Spleen (tissue), 11 donors: Measurements from ENCODE around the gene RRBP1. TPM values are rescaled to one million over a fixed set of nuclear protein-coding genes. Genes with fewer than 3 reads are reported as not detected.

Experiments
- DNase-seq: peaks from one replicate; pipeline ENCODE4 v3.0.0-alpha.2; 2020
- H3K27ac ChIP-seq, 8 donors: fragments of 200-600 bp; sonication (generic) in 7 of 8; 1 replicate in 4 of 8; 2 replicates in 4 of 8; pipeline versions ENCODE4 v1.5.0 to v1.8.0; 2016 to 2021; ENCODE audit warnings: inconsistent platforms in 4 of 8, mild to moderate bottlenecking in 4 of 8, moderate library complexity in 1 of 8
- H3K27me3 ChIP-seq, 7 donors: fragments of 200-600 bp; sonication (generic) in 6 of 7; replicated peaks in 1 of 7; 1 replicate in 4 of 7; 2 replicates in 3 of 7; pipeline versions ENCODE4 v1.5.0 to v1.8.0; 2016 to 2021; ENCODE audit warnings: inconsistent platforms in 3 of 7, mild to moderate bottlenecking in 1 of 7
- H3K36me3 ChIP-seq, 6 donors: fragments of 200-600 bp; sonication (generic) in 5 of 6; 1 replicate in 4 of 6; 2 replicates in 2 of 6; pipeline versions ENCODE4 v1.5.0 to v1.8.0; 2016 to 2021; ENCODE audit warnings: inconsistent platforms in 2 of 6
- H3K4me1 ChIP-seq, 6 donors: fragments of 200-600 bp; sonication (generic) in 5 of 6; 1 replicate in 3 of 6; 2 replicates in 3 of 6; pipeline versions ENCODE4 v1.5.0 to v1.8.0; 2016 to 2021; ENCODE audit warnings: inconsistent platforms in 3 of 6
- H3K4me3 ChIP-seq, 8 donors: fragments of 200-600 bp; sonication (generic) in 7 of 8; 1 replicate in 4 of 8; 2 replicates in 4 of 8; pipeline versions ENCODE4 v1.5.0 to v1.8.0; 2016 to 2021; ENCODE audit warnings: inconsistent platforms in 4 of 8, mild to moderate bottlenecking in 4 of 8, moderate library complexity in 2 of 8
- H3K9me3 ChIP-seq, 8 donors: fragments of 200-600 bp; sonication (generic) in 7 of 8; 1 replicate in 4 of 8; 2 replicates in 4 of 8; pipeline versions ENCODE4 v1.5.0 to v1.8.0; 2016 to 2021; ENCODE audit warnings: inconsistent platforms in 4 of 8
- CTCF ChIP-seq, 11 experiments: fragments of 200-600 bp in 7 of 11; fragments of 450-650 bp in 4 of 11; sonication (generic) in 4 of 11; IDR thresholded peaks in 8 of 11; conservative IDR thresholded peaks in 3 of 11; 1 replicate in 7 of 11; 2 replicates in 4 of 11; pipeline versions ENCODE4 v1.4.0 to v1.8.0; 2016 to 2021; ENCODE audit warnings: antibody characterized with exemption in 11 of 11, inconsistent platforms in 4 of 11, mild to moderate bottlenecking in 1 of 11
- POLR2A ChIP-seq, 3 donors: fragments of 450-650 bp; IDR thresholded peaks; one replicate each; pipeline ENCODE4 v1.5.1; 2017; ENCODE audit warnings: antibody characterized with exemption in 3 of 3, mild to moderate bottlenecking in 1 of 3
- POLR2AphosphoS5 ChIP-seq, 3 donors: sonication (generic); formaldehyde crosslinking; IDR thresholded peaks; one replicate each; pipeline ENCODE4 v1.5.1; 2017; ENCODE audit warnings: antibody characterized with exemption in 3 of 3
- WGBS, 5 donors: extraction: QIAGEN DNeasy Blood & Tissue Kit in 3 of 5; methylation state at CpG; one replicate each; pipeline versions ENCODE4 v1.1.5 to v1.1.7; 2013 to 2018; 5-methylcytosine and 5-hydroxymethylcytosine counted together
- intact Hi-C: fragments of 100-400 bp; cut with DNase I; formaldehyde crosslinking; loops from one replicate; pipeline ENCODE4 v1.15.0; 2023; ENCODE audit warnings: low total_unique reads
- polyA plus RNA-seq, 3 donors: library from polyadenylated mRNA; stranded (reverse); fragments of 200-250 nt; gene quantifications; one replicate each; pipeline ENCODE4 v1.2.1, GENCODE V29; 2013
- total RNA-seq, 7 donors: library from RNA; depleted of rRNA in 3 of 7; stranded (reverse); fragments of >200 nt in 3 of 7; fragmentation: NEBNext Ultra II Directional in 4 of 7; extraction: Animal tissue kit (Norgen Biotek cat#: 25700) in 4 of 7; gene quantifications; one replicate each; pipeline versions ENCODE4 v1.1.0 to v1.2.1, GENCODE V29; 2016 to 2021
- donor health status: healthy with polysubstance abuse.
- donor health status: DM: no; HTN: no; CAD: no; lungs with moderate emphysema.
- donor health status: DM: no; HTN: no; CAD: no.
- donor health status: Bipolar disorder and iron deficiency.
- donor health status: healthy.
- donor health status: DM: no; HTN: no; CAD: no.
- donor health status: DM: yes; HTN: yes; CAD: no.

Gene RRBP1
- total and polyA plus RNA-seq, 10 donors, result 17.0 to 164 (median 114) TPM

GRCh38 chr20:17570347-17571152 lies 111.5 kb downstream of the RRBP1 start:
- 1 to 5% (median 2%) methylated on average over 13 to 43 of the region's 43 CpGs for WGBS, 5 donors
- intact Hi-C loops, result no loop called here

GRCh38 chr20:17569616-17570346 lies 112.3 kb downstream of the RRBP1 start, which contains the start of gene DSTN:
TSS of gene DSTN (plus strand) at chr20:17570075. CDS start at chr20:17570209, 134 bp downstream.
- Histone ChIP-seq H3K27me3 (peaks cover 0 to 15% (median 0%) of the 10 kb centered on the region in 7 donors), H3K4me1 (peaks cover 8 to 59% (median 28%) of the 10 kb centered on the region in 6 donors), H3K4me3 (peak within 1 kb of the TSS; percentile 86 to 100 (median 97)), H3K27ac (peak within 1 kb of the TSS; percentile 64 to 97 (median 94)), H3K36me3 (no peaks in the 10 kb centered on the region), H3K9me3 (peaks cover 0 to 7% (median 0%) of the 10 kb centered on the region in 8 donors)
- intact Hi-C loops, result no loop called here
- TF ChIP-seq POLR2AphosphoS5 (IDR thresholded peaks at IDR 0.05) (peak; percentile 93 to 97 (median 96)), CTCF (IDR thresholded peaks at IDR 0.05 in 8 of 11, conservative IDR thresholded peaks at IDR 0.05 in 3 of 11) (no peak), POLR2A (IDR thresholded peaks at IDR 0.05) (peak in 1 of 3 donors; percentile 77)
- 1 to 3% (median 1%) methylated on average over 11 to 70 of the region's 70 CpGs for WGBS, 5 donors
- peak; percentile 98 for DNase-seq

More at GRCh38 chr20:17570347-17571152, 111.5 kb downstream of the RRBP1 start:
- H3K4me1 ChIP-seq, result peaks cover 8 to 59% (median 28%) of the 10 kb centered on the region in 6 donors
- no peaks in the 10 kb centered on the region for H3K36me3 ChIP-seq
- peaks cover 0 to 7% (median 0%) of the 10 kb centered on the region in 8 donors for H3K9me3 ChIP-seq
- no peak for DNase-seq
- TF ChIP-seq POLR2AphosphoS5 (IDR thresholded peaks at IDR 0.05) (peak in 1 of 3 donors; percentile 52), CTCF (IDR thresholded peaks at IDR 0.05 in 8 of 11, conservative IDR thresholded peaks at IDR 0.05 in 3 of 11) (no peak), POLR2A (IDR thresholded peaks at IDR 0.05) (peak in 1 of 3 donors; percentile 71)
- H3K27ac ChIP-seq, result peak overlapping the region; percentile 64 to 97 (median 94)
- H3K27me3 ChIP-seq, result peaks cover 0 to 15% (median 0%) of the 10 kb centered on the region in 7 donors
- H3K4me3 ChIP-seq, result peak overlapping the region; percentile 86 to 100 (median 97)

- peak; percentile 83 for DNase-seq
- Histone ChIP-seq H3K9me3 (peaks cover 0 to 7% (median 0%) of the 10 kb centered on the region in 8 donors), H3K36me3 (no peaks in the 10 kb centered on the region), H3K27me3 (peaks cover 0 to 15% (median 0%) of the 10 kb centered on the region in 7 donors), H3K4me3 (peak overlapping the region; percentile 16 to 100 (median 97)), H3K27ac (peak overlapping the region; percentile 43 to 97 (median 94)), H3K4me1 (peaks cover 8 to 55% (median 28%) of the 10 kb centered on the region in 6 donors)
- intact Hi-C loops, result no loop called here
- 4 to 8% (median 5%) methylated on average over 29 to 38 of the region's 38 CpGs for WGBS, 5 donors
- TF ChIP-seq POLR2AphosphoS5 (IDR thresholded peaks at IDR 0.05) (peak; percentile 45 to 63 (median 59)), CTCF (IDR thresholded peaks at IDR 0.05 in 8 of 11, conservative IDR thresholded peaks at IDR 0.05 in 3 of 11) (no peak)
Measured at GRCh38 chr20:17568972-17569521, 113.0 kb downstream of the RRBP1 start.
